GM12875 (cell line): Measurements from ENCODE around the gene KLHL3.

Experiments used
- H3K4me3 ChIP-seq: one replicate; pipeline ENCODE4 v1.5.1; 2011; ENCODE audit warnings: low read depth, low read length, control low read depth
- TF ChIP-seq, protein P1 (sequence below): IDR thresholded peaks from 2 replicates; pipeline ENCODE4 v1.5.1; 2011; ENCODE audit warnings: low read depth, mild to moderate bottlenecking, control low read depth, inconsistent platforms, low read length, moderate library complexity, borderline replicate concordance; ENCODE audit not compliant: insufficient read depth

KLHL3 gene

DNA sequence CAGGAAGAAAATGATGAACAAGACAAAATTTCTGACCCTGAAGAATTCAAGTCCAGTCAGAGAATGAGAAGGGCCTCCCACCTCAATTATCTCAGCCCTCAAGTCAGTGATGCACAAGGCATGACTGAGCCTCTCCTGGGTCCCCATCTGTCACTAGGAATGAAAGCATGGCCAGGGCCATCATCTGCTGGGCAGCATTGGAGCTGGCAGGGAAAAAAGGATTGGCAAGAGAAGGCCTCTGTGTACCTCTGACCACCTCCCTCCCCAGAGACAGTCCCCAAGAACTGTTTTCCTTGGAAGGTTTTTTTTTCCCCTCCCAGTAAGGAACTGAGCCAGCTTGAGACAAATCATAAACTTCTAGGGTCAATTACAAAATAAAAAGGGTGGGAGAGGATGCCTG lies 76.7 kb downstream of the KLHL3 start:
- no peak overlapping the region for H3K4me3 ChIP-seq

DNA sequence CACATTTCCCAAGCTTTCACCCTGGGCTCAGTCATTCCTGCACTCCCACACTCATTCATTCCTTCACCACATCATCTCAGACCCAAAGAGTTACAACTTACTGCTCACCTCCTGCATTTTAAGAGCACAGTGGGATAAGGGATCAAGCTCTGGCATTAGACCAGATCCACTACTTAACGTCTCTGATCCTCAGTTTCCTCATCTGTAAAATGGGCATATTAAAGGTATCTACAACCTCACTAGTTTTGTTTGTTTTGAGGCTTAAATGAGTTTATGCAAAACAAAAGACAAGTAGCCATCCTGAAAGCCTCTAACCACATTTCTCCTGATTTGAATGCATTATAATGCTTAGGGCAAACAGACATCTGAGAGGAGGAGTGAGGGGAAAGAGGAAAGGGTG lies 77.6 kb downstream of the KLHL3 start:
- TF ChIP-seq, protein P1, sequence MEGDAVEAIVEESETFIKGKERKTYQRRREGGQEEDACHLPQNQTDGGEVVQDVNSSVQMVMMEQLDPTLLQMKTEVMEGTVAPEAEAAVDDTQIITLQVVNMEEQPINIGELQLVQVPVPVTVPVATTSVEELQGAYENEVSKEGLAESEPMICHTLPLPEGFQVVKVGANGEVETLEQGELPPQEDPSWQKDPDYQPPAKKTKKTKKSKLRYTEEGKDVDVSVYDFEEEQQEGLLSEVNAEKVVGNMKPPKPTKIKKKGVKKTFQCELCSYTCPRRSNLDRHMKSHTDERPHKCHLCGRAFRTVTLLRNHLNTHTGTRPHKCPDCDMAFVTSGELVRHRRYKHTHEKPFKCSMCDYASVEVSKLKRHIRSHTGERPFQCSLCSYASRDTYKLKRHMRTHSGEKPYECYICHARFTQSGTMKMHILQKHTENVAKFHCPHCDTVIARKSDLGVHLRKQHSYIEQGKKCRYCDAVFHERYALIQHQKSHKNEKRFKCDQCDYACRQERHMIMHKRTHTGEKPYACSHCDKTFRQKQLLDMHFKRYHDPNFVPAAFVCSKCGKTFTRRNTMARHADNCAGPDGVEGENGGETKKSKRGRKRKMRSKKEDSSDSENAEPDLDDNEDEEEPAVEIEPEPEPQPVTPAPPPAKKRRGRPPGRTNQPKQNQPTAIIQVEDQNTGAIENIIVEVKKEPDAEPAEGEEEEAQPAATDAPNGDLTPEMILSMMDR: no peak
- H3K4me3 ChIP-seq: no peak overlapping the region

More for the DNA sequence above, 76.7 kb downstream of the KLHL3 start:
- TF ChIP-seq, protein P1: no peak

DNA sequence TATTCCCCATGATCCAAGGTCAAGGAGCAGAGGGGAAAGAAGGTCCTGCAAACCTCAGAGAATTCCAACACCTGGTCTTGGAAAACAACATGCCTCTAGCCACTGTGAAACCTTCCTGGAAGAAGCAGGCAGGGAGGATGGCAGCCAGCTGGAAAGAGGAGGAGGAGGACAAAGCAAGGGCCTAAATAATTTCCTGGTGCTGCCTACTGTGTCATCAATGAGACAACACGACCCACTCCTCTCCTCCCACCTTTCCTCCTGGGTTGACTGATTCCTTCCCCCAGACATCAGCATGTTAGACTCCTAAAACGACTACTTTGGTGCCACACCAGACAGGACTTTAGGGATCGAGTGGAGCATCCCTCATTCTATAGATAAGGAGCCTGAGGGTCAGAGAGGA lies 78.8 kb downstream of the KLHL3 start:
- H3K4me3 ChIP-seq: no peak overlapping the region
- TF ChIP-seq, protein P1: no peak

DNA sequence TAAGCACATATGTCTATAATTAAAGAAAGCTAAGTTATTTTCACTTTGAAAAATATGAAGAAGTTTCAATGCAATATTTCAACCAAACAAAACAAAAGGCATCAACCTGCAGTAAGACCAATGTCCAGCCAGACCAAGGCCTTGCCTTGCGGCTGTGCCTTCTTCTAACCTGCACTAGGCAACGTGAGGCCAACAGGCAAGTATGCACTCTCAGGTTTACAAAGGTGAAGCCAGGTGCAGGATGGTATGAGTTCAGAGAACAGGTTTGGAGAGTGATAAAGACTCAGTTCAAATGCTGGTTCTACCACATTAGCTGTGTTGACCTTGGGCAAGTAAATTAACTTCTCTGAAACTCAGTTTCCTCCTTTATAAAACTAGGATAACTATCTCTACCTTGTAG lies 79.3 kb downstream of the KLHL3 start:
- TF ChIP-seq, protein P1: no peak

DNA sequence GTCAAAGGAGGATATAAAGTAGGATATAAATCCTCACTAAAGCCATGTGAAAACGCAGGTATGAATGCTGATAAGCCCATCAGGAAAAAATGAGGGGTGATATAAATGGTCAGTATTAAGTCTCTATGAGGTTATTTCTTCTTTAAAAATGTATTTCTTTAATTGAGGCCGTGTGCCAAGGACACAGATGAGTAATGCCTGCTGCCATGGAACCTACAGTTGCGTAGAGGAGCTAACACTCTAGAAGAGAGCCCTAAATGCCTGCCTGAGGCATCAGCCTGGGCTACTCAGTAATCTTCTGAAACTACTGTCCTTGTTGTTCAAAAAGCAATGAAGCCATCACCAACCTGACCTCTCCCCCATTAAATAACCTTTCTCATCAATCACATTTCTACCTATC lies 84.9 kb downstream of the KLHL3 start:
- no peak overlapping the region for H3K4me3 ChIP-seq
- TF ChIP-seq, protein P1: no peak

More for the DNA sequence above, 79.3 kb downstream of the KLHL3 start:
- H3K4me3 ChIP-seq: no peak overlapping the region

DNA sequence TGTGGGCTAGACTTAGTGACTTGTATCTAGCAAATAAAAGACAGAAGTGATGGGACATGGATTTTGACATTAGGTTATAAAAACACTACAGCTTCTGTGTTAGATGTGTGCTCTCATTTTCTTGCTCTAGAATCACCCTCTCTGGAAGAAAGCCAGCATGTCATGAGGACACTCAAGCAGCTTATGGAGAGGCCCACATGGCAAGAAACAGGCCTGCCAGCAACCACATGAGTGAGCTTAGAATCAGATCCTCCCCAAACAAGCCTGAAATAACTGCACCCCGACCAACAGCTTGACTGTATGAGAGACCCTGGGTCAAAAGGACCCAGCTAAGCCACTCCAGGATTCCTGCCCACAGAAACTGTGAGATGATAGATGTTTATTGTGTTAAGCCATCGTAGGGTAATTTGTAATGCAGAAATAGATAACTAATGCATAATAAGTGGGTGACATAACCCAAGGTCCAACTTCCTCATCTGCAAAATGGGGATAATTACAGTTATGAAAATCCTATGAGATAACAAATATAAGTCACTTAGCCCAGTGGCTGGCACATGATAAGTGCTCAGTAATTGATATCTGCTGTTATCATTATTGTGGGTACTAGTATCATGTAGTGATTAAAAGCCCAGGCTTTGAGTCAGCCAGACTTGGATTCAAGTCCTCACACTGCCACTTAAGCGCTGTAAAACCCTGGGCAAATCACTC lies 86.5 kb downstream of the KLHL3 start:
- TF ChIP-seq, protein P1: no peak
- H3K4me3 ChIP-seq: no peak overlapping the region

DNA sequence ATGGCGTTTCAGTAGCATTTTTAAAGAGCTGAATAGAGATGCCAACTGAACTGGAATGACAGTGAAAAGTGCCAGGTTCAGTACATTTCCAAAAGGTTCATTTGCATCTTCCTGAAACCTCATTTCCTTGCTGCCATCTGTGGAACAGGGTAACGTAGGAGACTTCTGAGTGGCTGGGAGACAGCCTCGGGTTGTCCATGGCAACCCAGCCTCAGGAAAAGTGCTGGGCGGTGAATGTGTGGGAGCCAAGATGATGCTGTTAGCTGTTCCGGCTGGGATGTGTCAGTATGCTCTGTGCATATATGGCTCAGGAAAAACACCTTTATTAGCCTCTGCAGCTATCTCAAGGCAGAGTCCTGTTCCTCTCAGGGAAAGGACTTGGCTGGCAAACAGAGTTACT lies 87.5 kb downstream of the KLHL3 start:
- TF ChIP-seq, protein P1: no peak

More for the DNA sequence above, 87.5 kb downstream of the KLHL3 start:
- H3K4me3 ChIP-seq: no peak overlapping the region
